ENCODE data around the gene AKNA. TPM values are rescaled to one million over a fixed set of nuclear protein-coding genes. Genes with fewer than 3 reads are reported as not detected.

AKNA gene
- total RNA-seq, 1 donor from 2014 or later = 11.3 TPM

DNA sequence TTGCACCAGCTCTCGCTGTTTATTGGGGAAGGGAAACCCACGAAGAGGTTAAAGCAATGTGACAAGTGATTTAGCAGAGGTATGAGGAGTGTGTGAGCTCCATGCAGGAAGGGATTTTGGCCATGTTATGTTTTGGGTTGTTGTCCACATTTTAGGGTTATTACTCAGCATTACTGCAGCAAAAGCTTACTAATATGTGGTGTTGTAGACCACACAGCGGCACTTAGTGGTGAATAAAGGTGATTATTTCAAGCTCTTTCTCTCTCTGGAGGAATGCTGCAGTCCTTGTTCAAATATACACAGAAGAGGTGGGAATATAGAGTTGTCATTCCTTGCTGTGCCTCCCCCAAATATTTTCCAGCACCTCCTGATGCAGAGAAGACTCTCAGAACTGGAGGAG lies 29.7 kb upstream of the AKNA start:
- DNase-seq (ENCODE audit: low spot score) = no peak

DNA sequence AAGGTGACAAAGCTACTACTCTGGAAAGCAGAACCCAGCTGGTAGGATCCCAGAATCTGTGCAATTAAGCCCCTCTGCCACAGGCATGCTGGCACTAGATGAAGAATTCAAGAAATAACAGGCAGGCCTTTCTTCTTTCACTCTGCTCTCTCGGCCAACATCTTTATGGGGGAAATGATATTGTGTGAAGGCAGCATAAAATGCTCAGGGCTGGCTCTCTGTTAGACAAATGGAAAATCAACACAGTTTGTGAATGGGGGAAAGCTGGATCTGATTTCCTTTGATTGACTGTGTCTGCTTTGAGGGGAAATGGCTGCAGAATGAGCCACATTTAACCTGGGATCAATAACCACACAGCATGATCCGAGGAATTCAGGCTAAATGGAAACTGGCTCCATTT lies 29.1 kb upstream of the AKNA start:
- DNase-seq (ENCODE audit: low spot score) = no peak

DNA sequence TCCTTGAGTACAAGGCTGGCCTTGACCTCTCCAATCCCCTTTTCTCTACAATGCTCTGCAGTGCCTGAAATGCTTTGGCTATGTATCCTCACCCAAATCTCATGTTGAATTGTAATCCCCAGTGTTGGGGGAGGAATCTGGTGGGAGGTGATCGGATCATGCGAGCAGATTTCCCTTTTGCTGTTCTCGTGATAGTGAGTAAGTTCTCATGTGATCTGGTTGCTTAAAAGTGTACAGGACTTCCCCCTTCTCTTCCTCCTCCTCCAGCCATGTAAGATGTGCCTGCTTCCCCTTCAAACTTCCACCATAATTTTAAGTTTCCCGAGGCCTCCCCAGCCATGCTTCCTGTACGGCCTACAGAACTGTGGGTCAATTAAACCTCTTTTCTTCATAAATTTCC lies 28.5 kb upstream of the AKNA start:
- DNase-seq (ENCODE audit: low spot score) = no peak

DNA sequence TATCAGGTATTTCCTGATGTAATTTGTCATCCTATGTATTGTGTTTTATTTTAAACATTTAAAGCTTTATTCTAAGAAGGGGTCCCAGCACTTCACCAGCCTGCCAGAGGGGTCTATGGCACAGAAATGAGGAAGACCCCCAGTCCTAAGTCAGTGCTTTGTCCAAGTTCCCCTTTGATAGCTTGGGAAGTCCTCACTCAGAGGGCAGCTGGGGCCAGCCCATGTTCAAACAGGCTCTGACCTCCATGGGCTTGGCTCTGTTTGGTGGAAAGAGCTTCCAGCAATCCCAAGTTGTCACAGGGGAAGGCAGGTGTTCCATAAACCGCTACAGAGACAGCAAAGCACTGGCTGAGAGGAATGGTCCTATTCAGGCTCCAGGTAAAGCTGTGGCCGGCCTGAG lies 26.6 kb upstream of the AKNA start:
- DNase-seq (ENCODE audit: low spot score) = no peak

DNA sequence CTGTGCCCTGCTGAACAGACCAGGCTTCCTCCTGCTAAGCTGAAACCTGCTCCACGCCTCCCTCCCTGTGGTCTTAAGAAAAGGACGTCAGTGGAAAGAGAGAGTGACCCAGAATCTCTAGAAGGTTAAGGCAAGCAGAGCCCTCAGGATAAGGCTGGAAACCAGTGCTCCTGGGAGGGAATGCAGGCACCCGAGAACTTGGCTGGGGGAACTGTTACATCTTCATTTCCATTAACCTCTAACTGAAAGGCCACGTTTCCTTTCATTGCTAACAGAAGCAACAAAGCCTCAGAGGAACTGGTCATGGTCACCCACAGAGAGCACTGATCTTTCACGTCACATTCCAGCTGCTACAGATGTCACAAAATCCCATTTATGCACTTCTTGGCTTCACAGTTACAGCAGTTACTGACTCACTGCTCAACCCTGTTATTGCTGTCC lies 26.1 kb upstream of the AKNA start:
- peak; percentile 91 for DNase-seq (ENCODE audit: low spot score)

DNA sequence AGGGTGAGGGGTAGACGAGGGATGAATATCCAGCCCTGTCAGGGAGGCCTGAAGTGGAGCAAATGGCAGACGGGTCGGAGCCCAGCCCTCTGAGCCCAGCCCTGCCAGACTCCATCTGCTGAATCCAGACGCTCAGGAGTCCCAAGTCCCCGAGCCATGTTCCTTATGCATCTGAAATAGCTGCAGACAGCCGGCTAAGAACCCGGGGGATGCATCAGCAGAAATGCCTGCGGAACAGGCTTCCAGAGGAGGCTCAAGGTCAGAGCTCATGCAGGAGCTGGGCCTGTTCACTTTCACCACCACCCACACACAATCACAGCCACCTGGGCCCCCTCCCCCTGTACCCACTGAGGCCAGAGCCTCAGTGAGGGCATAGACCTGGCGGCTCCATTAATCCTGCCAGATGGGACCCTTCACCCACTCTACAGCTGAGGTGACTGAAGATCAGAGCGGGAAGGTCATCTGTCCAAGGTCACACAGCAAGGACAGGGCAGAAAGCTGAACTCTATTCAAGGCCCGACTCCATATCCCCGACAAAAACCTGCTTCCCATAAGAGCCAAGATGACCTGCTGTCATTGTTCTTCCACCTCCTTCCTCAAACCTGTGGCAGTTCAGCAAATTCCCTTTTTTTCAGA lies 24.4 kb upstream of the AKNA start:
- DNase-seq (ENCODE audit: low spot score) = no peak

DNA sequence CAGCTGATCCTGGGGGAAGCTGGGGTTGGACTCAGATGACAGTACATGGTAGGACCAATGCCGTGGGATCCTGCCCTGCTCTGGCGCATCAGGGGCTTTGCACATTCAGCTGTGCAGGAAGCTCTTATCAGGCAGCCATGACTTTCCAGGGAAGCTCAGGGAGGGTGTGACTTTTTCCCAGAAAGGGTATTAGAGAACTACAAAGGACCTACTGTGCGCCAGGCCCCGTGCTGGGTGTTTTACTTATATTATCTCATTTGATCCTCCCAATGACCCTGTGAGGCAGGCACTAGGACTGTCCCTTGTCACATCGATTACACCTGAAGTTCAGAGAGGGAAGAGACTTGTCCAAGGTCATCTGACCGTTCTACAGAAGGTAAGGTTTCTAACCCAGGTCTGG lies 23.7 kb upstream of the AKNA start:
- DNase-seq (ENCODE audit: low spot score) = no peak

DNA sequence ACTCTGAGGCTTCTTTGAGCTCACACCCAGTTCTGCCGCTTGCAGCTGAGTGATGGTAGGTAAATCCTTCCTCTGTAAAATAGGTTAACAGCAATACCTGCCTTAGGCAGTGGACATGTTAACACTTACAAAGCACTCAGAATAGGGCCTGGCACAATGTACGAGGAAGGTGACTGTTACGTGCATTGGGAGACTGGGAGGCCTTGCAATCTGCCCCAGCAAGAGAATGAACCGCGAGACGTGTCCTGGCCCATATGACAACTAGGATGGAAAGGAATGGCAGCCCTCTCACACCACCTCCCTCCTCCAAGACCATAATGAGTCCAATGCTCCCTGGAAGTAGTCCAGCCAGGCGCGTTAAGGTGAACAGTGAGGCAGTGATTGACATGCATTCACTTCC lies 23.1 kb upstream of the AKNA start:
- DNase-seq (ENCODE audit: low spot score) = no peak

DNA sequence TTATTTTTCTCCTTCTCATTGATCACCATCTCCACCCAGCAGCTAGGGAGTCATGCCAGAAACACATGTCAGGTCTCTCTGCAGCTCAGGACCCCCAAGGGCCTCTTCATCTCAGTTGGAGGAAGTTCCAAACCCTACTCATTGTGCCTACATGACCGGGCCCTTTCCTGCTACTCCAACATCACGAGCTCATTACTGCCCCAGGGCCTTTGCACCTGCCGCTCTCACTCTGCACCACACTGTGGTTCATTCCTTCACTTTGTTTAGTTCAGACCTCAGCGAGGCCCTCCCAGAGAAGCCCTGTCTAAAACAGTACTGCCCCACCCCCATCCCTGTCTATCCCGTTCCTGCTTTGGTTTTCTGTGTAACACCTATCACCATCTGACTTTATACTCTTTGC lies 22.1 kb upstream of the AKNA start:
- no peak for DNase-seq (ENCODE audit: low spot score)

DNA sequence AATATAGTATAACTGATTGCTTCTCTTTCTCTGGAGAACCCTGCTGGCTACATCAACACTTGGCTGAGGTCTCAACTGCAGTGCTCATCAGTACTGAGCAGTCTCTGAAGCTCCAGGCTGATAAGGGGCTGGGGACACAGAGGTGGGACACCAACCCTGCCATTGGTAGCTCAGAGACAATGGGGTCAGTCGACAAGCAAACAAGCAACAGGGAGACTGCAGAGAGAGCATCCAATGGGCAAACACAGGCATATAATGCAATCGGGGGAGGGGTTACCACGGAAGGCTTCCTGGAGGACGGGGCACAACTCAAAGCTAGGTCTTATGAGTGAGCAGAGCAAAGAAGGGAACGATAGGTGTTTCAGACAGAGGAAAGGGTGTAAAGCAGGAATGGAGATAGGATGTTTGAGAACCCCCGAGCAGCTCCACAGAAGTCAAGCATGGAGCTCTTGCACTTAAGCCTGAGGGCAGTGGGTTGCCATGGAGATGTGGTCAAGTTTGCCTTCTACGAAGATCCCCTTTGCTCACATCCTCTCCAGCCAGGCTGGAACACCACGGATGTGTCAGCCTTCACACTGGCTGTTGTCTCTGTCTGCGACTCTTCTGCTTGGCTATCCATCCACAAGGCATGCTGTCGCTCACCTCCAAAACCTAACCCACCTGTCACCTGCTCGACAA lies 21.5 kb upstream of the AKNA start:
- peak; percentile 51 for DNase-seq (ENCODE audit: low spot score)

DNA sequence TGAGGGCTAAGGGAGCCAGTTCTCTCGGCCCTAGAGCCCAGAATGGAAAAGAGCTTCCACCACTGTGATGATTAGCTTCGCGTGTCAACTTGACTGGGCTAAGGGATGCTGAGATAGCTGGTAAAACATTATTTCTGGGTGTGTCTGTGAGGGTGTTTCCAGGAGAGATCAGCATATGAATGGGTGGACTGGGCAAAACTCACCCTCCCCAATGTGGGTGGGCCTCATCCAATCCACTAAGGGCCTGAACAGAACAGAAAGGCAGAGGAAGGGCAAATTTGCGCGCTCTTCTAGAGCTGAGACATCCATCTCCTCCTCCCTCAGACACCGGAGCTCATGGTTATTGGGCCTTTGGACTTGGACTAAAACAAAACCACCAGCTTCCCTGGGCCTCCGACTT lies 20.9 kb upstream of the AKNA start:
- no peak for DNase-seq (ENCODE audit: low spot score)

DNA sequence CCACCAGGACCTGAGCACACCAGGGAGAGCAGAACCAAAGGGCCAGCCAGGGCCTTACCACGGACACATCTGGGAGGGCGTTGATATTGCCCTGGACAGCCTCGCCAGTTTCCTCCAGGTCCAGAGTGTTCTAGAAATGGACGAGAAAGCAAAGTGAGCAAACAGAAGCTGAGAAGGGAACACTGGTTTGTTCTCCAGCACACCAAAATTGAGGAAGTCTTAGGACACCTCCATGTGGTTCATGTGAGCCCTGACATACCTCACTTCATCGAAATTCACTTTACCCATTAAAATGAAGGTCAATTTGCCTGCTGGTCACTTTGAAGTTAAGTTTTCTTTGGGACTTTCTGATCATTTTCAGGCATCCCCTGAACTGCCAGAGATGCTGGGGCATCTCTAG lies 20.1 kb upstream of the AKNA start:
- no peak for DNase-seq (ENCODE audit: low spot score)

DNA sequence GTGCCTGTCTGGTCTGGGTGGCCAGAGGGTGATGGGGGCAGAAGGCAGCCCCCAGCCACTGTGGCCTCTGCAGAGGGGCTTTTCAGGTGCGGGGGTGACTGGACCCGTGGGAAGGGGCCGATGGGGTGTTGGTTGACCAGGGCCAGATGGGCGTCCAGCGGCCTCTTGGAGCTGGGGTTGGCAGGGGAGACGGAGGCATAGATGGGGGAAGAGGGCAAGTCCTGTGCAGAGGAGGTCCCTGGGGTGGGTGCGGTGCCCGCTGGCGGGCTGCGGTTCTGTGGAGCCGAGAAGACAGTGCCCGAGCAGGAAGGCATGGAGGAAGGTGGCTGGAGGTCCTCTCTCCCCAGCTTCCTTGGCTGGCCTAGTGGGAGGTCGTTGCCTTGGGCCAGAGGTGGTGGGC lies 18.7 kb upstream of the AKNA start:
- DNase-seq (ENCODE audit: low spot score) = no peak

DNA sequence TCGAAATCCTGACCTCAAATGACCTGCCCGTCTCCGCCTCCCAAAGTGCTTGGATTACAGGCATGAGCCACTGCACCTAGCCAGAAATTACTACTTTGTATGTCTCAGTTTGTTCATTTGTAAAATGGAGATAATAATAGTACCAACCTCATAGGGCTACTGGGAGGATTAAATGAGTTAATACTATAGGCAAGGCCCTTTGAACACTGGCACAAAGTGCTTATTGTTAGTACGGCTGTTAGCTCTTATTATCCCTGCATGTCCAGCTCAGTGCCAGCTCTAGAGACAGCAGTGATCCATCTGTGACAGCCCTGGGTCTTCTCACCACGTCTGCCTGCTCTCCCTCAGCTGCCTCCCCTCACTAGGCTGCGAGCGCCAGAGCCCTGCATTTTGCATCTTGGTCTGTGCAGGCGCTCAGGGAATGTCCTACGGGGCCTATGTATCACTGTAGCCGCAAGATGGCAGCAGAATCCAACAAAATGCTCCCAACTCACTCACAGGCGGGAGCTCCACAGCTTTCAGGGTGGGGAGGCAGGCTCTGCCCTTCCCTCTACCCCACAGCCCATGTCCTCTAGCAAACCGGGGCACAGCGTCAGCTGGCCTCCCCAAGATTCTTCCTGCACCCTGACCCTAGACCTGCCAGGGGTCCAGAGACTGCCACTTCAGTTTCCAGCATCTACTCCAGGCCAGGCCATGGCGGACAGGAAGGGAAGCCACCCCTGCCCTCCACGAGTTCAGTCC lies 17.7 kb upstream of the AKNA start:
- DNase-seq (ENCODE audit: low spot score) = peak; percentile 91

DNA sequence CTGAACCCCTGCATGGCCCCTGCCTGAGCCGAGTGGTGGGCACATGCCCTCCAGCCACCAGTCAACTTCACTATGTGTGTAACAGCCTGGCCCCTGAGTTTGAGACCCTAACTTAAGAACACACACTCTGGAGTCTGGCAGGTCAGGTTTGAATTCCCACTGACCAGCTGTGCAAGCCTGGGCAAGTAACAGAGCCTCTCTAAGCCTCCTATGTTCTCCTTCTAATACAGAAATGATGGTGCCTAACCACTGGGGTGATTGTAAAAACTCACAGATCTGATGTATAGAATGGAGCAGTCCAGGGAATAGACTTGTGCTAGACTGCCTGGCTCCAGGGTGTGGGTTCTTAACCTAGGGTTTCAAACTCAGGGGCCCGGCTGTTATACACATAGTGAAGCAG lies 16.7 kb upstream of the AKNA start:
- no peak for DNase-seq (ENCODE audit: low spot score)

DNA sequence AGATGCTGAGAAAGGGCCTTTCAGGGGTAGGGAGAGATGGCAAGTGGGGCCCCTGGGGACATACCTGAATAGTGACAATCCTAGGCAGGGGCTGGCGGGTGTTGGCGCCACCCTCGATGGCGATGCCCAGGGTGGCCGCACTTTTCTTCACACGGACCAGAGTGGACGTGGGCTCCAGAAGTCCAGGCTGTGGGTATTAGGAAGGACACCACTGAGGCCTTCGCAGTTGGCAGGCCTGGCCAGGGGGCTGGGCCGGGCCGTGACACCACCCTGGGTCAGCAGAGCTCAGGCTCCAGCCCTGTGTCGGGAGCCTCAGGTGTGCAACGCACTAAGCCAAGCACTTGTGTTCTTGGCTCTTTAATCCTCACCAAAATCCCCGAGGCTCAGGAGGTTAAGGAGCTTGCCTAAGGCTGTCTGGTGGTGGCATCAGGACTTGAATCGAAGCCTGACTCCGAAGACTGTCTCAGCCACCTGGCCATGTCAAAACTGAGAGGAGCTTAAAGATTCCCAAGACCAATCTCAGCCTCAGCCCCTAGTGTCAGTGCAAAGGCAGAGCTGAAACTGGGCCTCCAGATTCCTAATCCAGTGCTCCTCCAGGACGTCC lies 15.5 kb upstream of the AKNA start:
- DNase-seq (ENCODE audit: low spot score) = no peak

DNA sequence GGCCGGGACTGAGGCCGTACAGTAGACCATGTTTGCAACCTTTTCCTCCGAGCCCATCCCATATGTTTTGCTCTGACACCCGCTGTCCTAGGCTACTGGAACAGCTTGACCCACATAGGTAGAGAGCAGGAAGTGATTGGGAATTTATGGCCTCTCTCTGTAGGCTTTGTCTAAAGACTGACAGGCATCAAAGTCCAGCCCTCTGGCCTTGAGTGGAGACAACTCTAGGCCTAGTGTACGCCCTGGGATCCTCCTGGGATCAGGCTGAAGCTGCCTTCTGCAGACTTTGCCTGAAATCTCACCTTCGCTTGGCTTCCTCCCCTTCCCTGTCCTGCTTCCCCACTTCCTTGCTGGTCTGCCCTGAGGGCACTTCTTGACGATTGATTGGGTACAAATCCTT lies 13.6 kb upstream of the AKNA start:
- DNase-seq (ENCODE audit: low spot score) = no peak

DNA sequence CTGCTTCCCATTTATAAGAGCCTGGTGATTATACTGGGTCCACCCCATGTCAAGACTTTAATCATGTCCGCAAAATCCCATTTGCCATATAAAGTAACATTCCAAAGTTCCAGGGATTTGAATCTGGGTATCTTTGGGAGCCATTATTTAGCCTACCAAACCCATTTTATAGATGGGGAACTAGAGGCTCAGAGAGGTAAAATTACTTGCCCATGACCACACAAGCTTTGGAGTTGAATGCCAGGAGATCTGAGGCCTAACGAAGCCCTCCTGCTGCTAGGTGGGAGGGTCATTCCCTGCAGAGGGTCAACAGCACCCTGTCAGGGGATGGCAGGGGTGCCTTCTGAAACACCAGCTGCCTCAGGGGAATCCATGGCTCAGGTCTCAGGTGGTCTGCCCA lies 13.0 kb upstream of the AKNA start:
- DNase-seq (ENCODE audit: low spot score) = no peak

DNA sequence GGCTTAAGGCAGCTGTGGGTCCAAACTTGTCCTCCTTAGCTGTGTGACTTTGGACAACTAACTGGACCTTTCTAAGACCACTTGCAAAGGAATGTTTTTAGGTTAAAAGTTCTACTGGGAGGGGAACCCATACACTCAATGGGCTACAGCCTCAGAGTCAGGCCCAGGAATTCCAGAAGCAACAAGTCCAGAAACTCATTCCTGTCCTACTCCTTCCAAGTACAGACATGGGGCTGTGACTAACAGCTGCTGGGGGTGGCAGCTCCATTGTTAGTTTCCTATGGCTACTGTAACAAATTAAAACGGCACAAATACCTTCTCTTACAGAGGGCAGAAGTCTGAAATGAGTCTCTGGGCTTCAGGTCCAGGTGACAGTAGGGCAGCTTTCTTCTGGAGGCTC lies 12.4 kb upstream of the AKNA start:
- no peak for DNase-seq (ENCODE audit: low spot score)

DNA sequence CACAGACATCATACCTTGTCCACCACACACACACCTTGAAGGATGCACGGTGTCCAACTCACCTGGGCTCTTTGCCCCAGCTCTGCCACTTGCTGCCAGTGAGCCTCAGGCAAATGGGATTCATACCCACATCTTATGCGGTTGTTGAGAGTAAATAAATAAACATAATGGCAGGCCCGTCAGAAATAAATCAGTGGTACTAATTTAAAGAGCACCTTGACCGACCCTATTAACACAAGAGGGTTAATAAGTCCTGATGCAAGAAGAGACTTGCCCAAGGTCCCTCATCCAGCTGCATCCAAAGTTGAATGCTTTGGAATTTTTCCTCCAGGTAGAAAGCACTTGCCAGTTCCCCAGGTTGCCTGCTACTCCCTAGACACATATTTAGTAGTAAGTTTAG lies 11.6 kb upstream of the AKNA start:
- DNase-seq (ENCODE audit: low spot score) = no peak

DNA sequence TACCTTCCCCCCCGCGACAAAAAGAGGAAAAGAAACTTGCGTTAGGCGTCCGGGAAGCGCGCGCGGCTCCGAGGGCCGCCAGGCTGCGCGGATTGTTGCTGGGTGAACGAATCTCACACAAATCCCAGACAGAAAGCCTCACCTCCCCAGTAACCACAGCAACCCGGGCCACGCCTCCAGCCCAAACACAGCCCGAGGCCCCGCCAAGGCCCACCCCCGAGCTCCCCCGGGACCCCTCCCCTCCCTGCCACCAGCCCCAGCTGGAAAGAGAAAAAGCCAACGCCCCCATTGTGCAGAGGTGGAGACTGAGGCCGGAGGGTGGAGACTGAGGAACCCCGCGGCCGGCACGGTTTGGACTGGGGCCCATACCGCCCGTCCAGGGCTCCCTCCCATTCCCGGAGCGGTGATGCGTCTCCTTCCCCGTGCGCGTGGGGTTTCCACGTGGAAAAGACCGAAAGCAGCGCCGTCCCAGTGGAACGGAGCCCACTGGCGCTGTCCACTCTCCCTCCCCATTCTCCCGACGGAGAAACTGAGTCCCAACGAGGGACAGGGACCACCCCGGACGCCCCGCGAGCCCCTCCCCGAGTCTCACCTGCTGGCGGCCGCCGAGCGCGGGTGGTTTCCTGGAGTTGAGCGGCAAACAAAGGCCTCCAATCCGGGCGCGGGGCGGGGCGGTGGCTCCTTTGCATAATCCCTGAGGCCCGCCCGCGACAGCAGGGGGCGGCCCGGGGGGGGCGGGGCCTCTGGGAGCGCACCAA lies 10.2 kb upstream of the AKNA start:
- peak; percentile 97 for DNase-seq (ENCODE audit: low spot score)
